Fibroblast of lung (primary cell): ENCODE measurements around the gene GFY. TPM values are rescaled to one million over a fixed set of nuclear protein-coding genes. Genes with fewer than 3 reads are reported as not detected.

Experiments used
- DNase-seq, 2 donors: peaks; one replicate each; pipeline versions ENCODE4 v3.0.0 to v3.0.0-alpha.2; 2010; ENCODE audit warnings: low read depth in 2 of 2
- H2AFZ ChIP-seq: 2 replicates; pipeline ENCODE4 v1.5.1; 2012; ENCODE audit warnings: low read length, control low read depth, inconsistent platforms
- H3K27ac ChIP-seq: 2 replicates; pipeline ENCODE4 v1.5.1; 2011; ENCODE audit warnings: low read length, control low read depth; ENCODE audit not compliant: insufficient read depth
- H3K27me3 ChIP-seq: 2 replicates; pipeline ENCODE4 v1.5.1; 2011; ENCODE audit warnings: mild to moderate bottlenecking, low read length; ENCODE audit not compliant: control insufficient read depth, insufficient read depth
- H3K36me3 ChIP-seq: 2 replicates; pipeline ENCODE4 v1.5.1; 2011; ENCODE audit warnings: low read length; ENCODE audit not compliant: control insufficient read depth, insufficient read depth
- H3K4me1 ChIP-seq: 2 replicates; pipeline ENCODE4 v1.5.1; 2011; ENCODE audit warnings: low read length; ENCODE audit not compliant: control insufficient read depth, insufficient read depth; ENCODE audit errors: extremely low read depth
- H3K4me2 ChIP-seq: 2 replicates; pipeline ENCODE4 v1.5.1; 2011; ENCODE audit warnings: low read length, control low read depth; ENCODE audit not compliant: insufficient read depth; ENCODE audit errors: extremely low read depth
- H3K4me3 ChIP-seq, 4 experiments: fragments of 200-600 bp in 1 of 4; sonication (generic) in 1 of 4; replicated peaks in 1 of 4; 2 replicates each; pipeline ENCODE4 v1.5.1; 2011 to 2016; ENCODE audit warnings: low read length in 4 of 4, low read depth in 3 of 4, mild to moderate bottlenecking in 3 of 4, control low read depth in 2 of 4, inconsistent platforms in 1 of 4, mixed read lengths in 1 of 4; ENCODE audit not compliant: insufficient read depth in 1 of 4; ENCODE audit errors: control extremely low read depth in 1 of 4
- H3K79me2 ChIP-seq: 2 replicates; pipeline ENCODE4 v1.5.1; 2012; ENCODE audit warnings: mild to moderate bottlenecking, low read length, inconsistent platforms; ENCODE audit not compliant: control insufficient read depth, insufficient read depth
- H3K9ac ChIP-seq: 2 replicates; pipeline ENCODE4 v1.5.1; 2011; ENCODE audit warnings: mild to moderate bottlenecking, low read length, control low read depth; ENCODE audit not compliant: insufficient read depth
- H3K9me3 ChIP-seq: 2 replicates; pipeline ENCODE4 v1.5.1; 2012; ENCODE audit warnings: low read depth, low read length; ENCODE audit not compliant: control insufficient read depth, insufficient read depth
- H4K20me1 ChIP-seq: 2 replicates; pipeline ENCODE4 v1.5.1; 2011; ENCODE audit warnings: low read length; ENCODE audit not compliant: control insufficient read depth, insufficient read depth; ENCODE audit errors: extremely low read depth
- CTCF ChIP-seq, 2 donors: IDR thresholded peaks in 1 of 2; conservative IDR thresholded peaks in 1 of 2; 1 replicate in 1 of 2; 2 replicates in 1 of 2; pipeline ENCODE4 v1.5.1; 2011 to 2012; ENCODE audit warnings: low read length in 2 of 2, control low read depth in 1 of 2, inconsistent platforms in 1 of 2, low read depth in 1 of 2, mild to moderate bottlenecking in 1 of 2
- EZH2 ChIP-seq: IDR thresholded peaks from 2 replicates; pipeline ENCODE4 v1.5.1; 2012; ENCODE audit warnings: low read length, control low read depth, mild to moderate bottlenecking; ENCODE audit errors: missing control alignments
- polyA plus RNA-seq, 2 donors: library from polyadenylated mRNA; depleted of rRNA in 1 of 2; stranded (reverse) in 1 of 2; unstranded in 1 of 2; fragments of >200 nt; gene quantifications; 2 replicates each; pipeline ENCODE4 v1.2.1, GENCODE V29; 2011 to 2012; ENCODE audit warnings: missing spikeins in 1 of 2
- total RNA-seq: library from RNA; depleted of rRNA; stranded (reverse); fragments of >200 nt; gene quantifications from 2 replicates; pipeline ENCODE4 v1.2.1, GENCODE V29; 2014

GFY gene
- total and polyA plus RNA-seq, 2 donors (not counting 1 experiment from before 2014, with no cell fraction given): not detected

- no peak overlapping the region for H3K27ac ChIP-seq
- no peak for DNase-seq
These were observed 25.2 kb downstream of the GFY start for GRCh38 chr19:49450405-49450804.

GRCh38 chr19:49451430-49452181 is 26.4 kb downstream of the GFY start, which contains the start of gene PIH1D1:
Gene PIH1D1 (minus strand): TSS chr19:49451814. CDS start chr19:49451574, 240 bp downstream.
- Histone ChIP-seq H3K27me3 (no peaks in the 10 kb centered on the region), H4K20me1 (no peaks in the 10 kb centered on the region), H2AFZ (peak within 1 kb of the TSS; percentile 97), H3K9me3 (no peaks in the 10 kb centered on the region), H3K4me3 (peak within 1 kb of the TSS; percentile 85 to 99 (median 94)), H3K79me2 (peaks cover 11% of the 10 kb centered on the region), H3K36me3 (peaks cover 6% of the 10 kb centered on the region), H3K9ac (peak within 1 kb of the TSS; percentile 75), H3K4me1 (peaks cover 3% of the 10 kb centered on the region), H3K4me2 (peak within 1 kb of the TSS; percentile 99), H3K27ac (peak within 1 kb of the TSS; percentile 93)
- TF ChIP-seq EZH2 (no peak), CTCF (conservative IDR thresholded peaks at IDR 0.05 in 1 of 2, IDR thresholded peaks at IDR 0.05 in 1 of 2; ENCODE audit: low read depth in 1 of 2, low read length in 2 of 2) (peak; percentile 20 to 33)
- DNase-seq: peak; percentile 99

More at GRCh38 chr19:49450405-49450804, 25.2 kb downstream of the GFY start:
- no peaks in the 10 kb centered on the region for H4K20me1 ChIP-seq
- H3K27me3 ChIP-seq: no peaks in the 10 kb centered on the region
- H3K36me3 ChIP-seq: peaks cover 6% of the 10 kb centered on the region
- H3K4me3 ChIP-seq: peak overlapping the region in 3 of 4 experiments; percentile 41 to 97 (median 92)
- H3K4me1 ChIP-seq: peaks cover 3% of the 10 kb centered on the region
- H2AFZ ChIP-seq: no peak overlapping the region
- H3K79me2 ChIP-seq: peaks cover 11% of the 10 kb centered on the region
- TF ChIP-seq CTCF (conservative IDR thresholded peaks at IDR 0.05 in 1 of 2, IDR thresholded peaks at IDR 0.05 in 1 of 2; ENCODE audit: low read depth in 1 of 2, low read length in 2 of 2): no peak
- TF ChIP-seq EZH2: no peak
- H3K9me3 ChIP-seq: no peaks in the 10 kb centered on the region
- H3K9ac ChIP-seq: no peak overlapping the region
- H3K4me2 ChIP-seq: peak overlapping the region; percentile 93

- H3K79me2 ChIP-seq: peaks cover 11% of the 10 kb centered on the region
- no peaks in the 10 kb centered on the region for H3K27me3 ChIP-seq
- H3K9me3 ChIP-seq: no peaks in the 10 kb centered on the region
- no peak for TF ChIP-seq CTCF (conservative IDR thresholded peaks at IDR 0.05 in 1 of 2, IDR thresholded peaks at IDR 0.05 in 1 of 2; ENCODE audit: low read depth in 1 of 2, low read length in 2 of 2)
- no peak for TF ChIP-seq EZH2
- peak; percentile 95 to 98 for DNase-seq
- H3K4me1 ChIP-seq: peaks cover 3% of the 10 kb centered on the region
- H3K4me3 ChIP-seq: peak within 1 kb of the TSS; percentile 70 to 97 (median 74)
- peak within 1 kb of the TSS; percentile 93 for H3K27ac ChIP-seq
- H2AFZ ChIP-seq: peak within 1 kb of the TSS; percentile 79
- H3K36me3 ChIP-seq: peaks cover 2% of the 10 kb centered on the region
- peak within 1 kb of the TSS; percentile 95 for H3K4me2 ChIP-seq
- H3K9ac ChIP-seq: peak within 1 kb of the TSS; percentile 84
- no peaks in the 10 kb centered on the region for H4K20me1 ChIP-seq
These were observed 28.0 kb downstream of the GFY start, which contains the start of gene ALDH16A1 for GRCh38 chr19:49453013-49453756. Gene ALDH16A1 (plus strand): TSS chr19:49453225. CDS start chr19:49453332, 107 bp downstream.
